Vagina (tissue), 2 donors: ENCODE data around the gene KNSTRN.
A peak's percentile ranks its signal among the peaks of the same experiment; 100 is the strongest.

ENCODE experiments used
- CTCF ChIP-seq, 3 experiments: fragments of 450-650 bp in 2 of 3; fragments of 200-600 bp in 1 of 3; sonication (generic) in 1 of 3; IDR thresholded peaks; one replicate each; pipeline ENCODE4 v1.5.1; 2017 to 2019; ENCODE audit warnings: antibody characterized with exemption in 3 of 3, mild to moderate bottlenecking in 2 of 3, moderate library complexity in 2 of 3
- POLR2A ChIP-seq, 2 donors: fragments of 450-650 bp; IDR thresholded peaks; one replicate each; pipeline ENCODE4 v1.6.1; 2017; ENCODE audit warnings: antibody characterized with exemption in 2 of 2, mild to moderate bottlenecking in 2 of 2, moderate library complexity in 2 of 2
- POLR2AphosphoS5 ChIP-seq, 2 donors: sonication (generic); formaldehyde crosslinking; IDR thresholded peaks; one replicate each; pipeline ENCODE4 v1.9.0; 2017; ENCODE audit warnings: antibody characterized with exemption in 2 of 2, mild to moderate bottlenecking in 2 of 2, low read depth in 1 of 2; ENCODE audit not compliant: insufficient read depth in 1 of 2

- TF ChIP-seq CTCF (IDR thresholded peaks at IDR 0.05) (peak in 2 of 3 experiments; percentile 40 to 52), POLR2A (IDR thresholded peaks at IDR 0.05) (no peak), POLR2AphosphoS5 (IDR thresholded peaks at IDR 0.05; ENCODE audit: insufficient read depth in 1 of 2, low read depth in 1 of 2) (peak in 1 of 2 donors; percentile 38)
Observed at GRCh38 chr15:40338041-40338657, 44.4 kb upstream of the KNSTRN start.
